Osteoblast (primary cell): Measurements from ENCODE around the gene NSMCE4A. TPM values are rescaled to one million over a fixed set of nuclear protein-coding genes. Genes with fewer than 3 reads are reported as not detected.

ENCODE experiments used
- DNase-seq: peaks from one replicate; pipeline ENCODE4 v3.0.0; 2011; ENCODE audit warnings: low spot score, mixed read lengths; ENCODE audit not compliant: insufficient read length; ENCODE audit errors: missing footprints
- H2AFZ ChIP-seq: 2 replicates; pipeline ENCODE4 v1.6.0; 2011; ENCODE audit warnings: mild to moderate bottlenecking, low read length
- H3K27ac ChIP-seq: 2 replicates; pipeline ENCODE4 v1.5.1; 2011; ENCODE audit warnings: mild to moderate bottlenecking, low read depth, low read length, moderate library complexity
- H3K27me3 ChIP-seq: 2 replicates; pipeline ENCODE4 v1.6.0; 2012; ENCODE audit warnings: mild to moderate bottlenecking, control low read depth, inconsistent platforms, low read length, moderate library complexity; ENCODE audit not compliant: insufficient read depth
- H3K36me3 ChIP-seq: 2 replicates; pipeline ENCODE4 v1.5.1; 2011; ENCODE audit warnings: mild to moderate bottlenecking, low read length, control low read depth, moderate library complexity; ENCODE audit not compliant: insufficient read depth
- H3K4me1 ChIP-seq: 2 replicates; pipeline ENCODE4 v1.5.1; 2011; ENCODE audit warnings: mild to moderate bottlenecking, low read length, control low read depth, moderate library complexity; ENCODE audit not compliant: insufficient read depth
- H3K4me2 ChIP-seq: 2 replicates; pipeline ENCODE4 v1.6.0; 2011; ENCODE audit warnings: mild to moderate bottlenecking, low read length; ENCODE audit not compliant: insufficient read depth
- H3K4me3 ChIP-seq: fragments of 200-600 bp; sonication (generic); 3 replicates; pipeline ENCODE4 v1.5.1; 2012; ENCODE audit warnings: mild to moderate bottlenecking, low read length, inconsistent platforms; ENCODE audit not compliant: insufficient read depth
- H3K79me2 ChIP-seq: 2 replicates; pipeline ENCODE4 v1.6.0; 2012; ENCODE audit warnings: mild to moderate bottlenecking, low read length, control low read depth, inconsistent platforms; ENCODE audit not compliant: insufficient read depth
- H3K9me3 ChIP-seq: 2 replicates; pipeline ENCODE4 v1.5.1; 2011; ENCODE audit warnings: low read depth, low read length, control low read depth
- H4K20me1 ChIP-seq: 2 replicates; pipeline ENCODE4 v1.6.0; 2012; ENCODE audit warnings: mild to moderate bottlenecking, low read length, control low read depth; ENCODE audit not compliant: insufficient read depth
- total RNA-seq: library from RNA; depleted of rRNA; stranded (reverse); fragments of >200 nt; gene quantifications from 2 replicates; pipeline ENCODE4 v1.2.3, GENCODE V29; 2012
- TF ChIP-seq, protein P1 (sequence below): IDR thresholded peaks from 2 replicates; pipeline ENCODE4 v1.5.1; 2011; ENCODE audit warnings: mild to moderate bottlenecking, low read depth, low read length, moderate library complexity; ENCODE audit errors: extremely low read depth

Gene NSMCE4A
- total RNA-seq, 1 donor, result 25.7 TPM

DNA sequence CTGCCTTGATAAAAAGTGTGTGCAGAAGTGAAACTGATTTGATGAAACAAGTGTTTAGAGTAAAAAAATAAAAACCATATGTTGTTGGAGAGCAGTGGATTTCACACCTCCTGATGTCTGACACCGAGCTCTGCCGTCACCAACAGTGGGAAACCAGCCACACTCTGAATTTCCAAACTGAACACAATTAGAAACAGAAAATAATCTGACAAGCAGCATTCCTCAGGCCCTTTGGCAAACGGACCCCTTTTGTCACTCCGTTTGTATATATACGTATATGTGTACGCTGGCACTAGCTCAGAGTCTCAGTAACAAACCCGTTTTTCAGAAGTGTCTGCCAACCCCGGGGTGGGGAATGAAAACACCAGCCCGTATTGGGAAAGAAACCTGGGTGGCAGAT lies 46.4 kb upstream of the NSMCE4A start:
- Histone ChIP-seq H3K27ac (no peak overlapping the region), H4K20me1 (no peaks in the 10 kb centered on the region), H3K79me2 (no peaks in the 10 kb centered on the region), H3K9me3 (no peaks in the 10 kb centered on the region), H3K36me3 (no peaks in the 10 kb centered on the region), H3K4me2 (no peak overlapping the region), H3K27me3 (peaks cover 39% of the 10 kb centered on the region), H3K4me3 (no peak overlapping the region), H2AFZ (no peak overlapping the region), H3K4me1 (no peaks in the 10 kb centered on the region)
- no peak for DNase-seq
- TF ChIP-seq, protein P1, sequence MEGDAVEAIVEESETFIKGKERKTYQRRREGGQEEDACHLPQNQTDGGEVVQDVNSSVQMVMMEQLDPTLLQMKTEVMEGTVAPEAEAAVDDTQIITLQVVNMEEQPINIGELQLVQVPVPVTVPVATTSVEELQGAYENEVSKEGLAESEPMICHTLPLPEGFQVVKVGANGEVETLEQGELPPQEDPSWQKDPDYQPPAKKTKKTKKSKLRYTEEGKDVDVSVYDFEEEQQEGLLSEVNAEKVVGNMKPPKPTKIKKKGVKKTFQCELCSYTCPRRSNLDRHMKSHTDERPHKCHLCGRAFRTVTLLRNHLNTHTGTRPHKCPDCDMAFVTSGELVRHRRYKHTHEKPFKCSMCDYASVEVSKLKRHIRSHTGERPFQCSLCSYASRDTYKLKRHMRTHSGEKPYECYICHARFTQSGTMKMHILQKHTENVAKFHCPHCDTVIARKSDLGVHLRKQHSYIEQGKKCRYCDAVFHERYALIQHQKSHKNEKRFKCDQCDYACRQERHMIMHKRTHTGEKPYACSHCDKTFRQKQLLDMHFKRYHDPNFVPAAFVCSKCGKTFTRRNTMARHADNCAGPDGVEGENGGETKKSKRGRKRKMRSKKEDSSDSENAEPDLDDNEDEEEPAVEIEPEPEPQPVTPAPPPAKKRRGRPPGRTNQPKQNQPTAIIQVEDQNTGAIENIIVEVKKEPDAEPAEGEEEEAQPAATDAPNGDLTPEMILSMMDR, result no peak

DNA sequence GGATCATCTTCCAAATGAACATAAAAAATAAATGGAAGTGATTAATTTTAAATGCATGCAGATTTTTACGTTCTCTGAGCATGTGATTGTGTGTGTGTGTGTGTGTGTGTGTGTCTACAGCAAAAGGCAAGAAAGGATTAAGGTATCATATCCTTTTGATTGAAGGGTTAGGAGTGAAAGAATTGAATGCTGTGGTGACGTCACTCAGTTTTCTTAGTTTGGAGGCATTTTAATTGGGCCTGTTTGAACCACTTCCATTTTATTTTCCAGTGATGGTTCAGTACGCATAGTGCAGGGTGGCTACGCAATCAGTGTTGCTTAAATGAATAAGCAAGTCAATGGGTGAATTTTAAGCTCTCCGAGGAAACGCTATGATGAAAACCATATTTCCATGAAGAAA lies 45.2 kb upstream of the NSMCE4A start:
- H2AFZ ChIP-seq, result no peak overlapping the region
- no peak for DNase-seq
- H3K4me1 ChIP-seq, result no peaks in the 10 kb centered on the region
- H4K20me1 ChIP-seq, result no peaks in the 10 kb centered on the region
- TF ChIP-seq, protein P1, result no peak
- H3K79me2 ChIP-seq, result no peaks in the 10 kb centered on the region
- H3K9me3 ChIP-seq, result no peaks in the 10 kb centered on the region
- H3K4me2 ChIP-seq, result no peak overlapping the region
- H3K36me3 ChIP-seq, result no peaks in the 10 kb centered on the region
- no peak overlapping the region for H3K4me3 ChIP-seq
- no peak overlapping the region for H3K27ac ChIP-seq
- peaks cover 39% of the 10 kb centered on the region for H3K27me3 ChIP-seq

DNA sequence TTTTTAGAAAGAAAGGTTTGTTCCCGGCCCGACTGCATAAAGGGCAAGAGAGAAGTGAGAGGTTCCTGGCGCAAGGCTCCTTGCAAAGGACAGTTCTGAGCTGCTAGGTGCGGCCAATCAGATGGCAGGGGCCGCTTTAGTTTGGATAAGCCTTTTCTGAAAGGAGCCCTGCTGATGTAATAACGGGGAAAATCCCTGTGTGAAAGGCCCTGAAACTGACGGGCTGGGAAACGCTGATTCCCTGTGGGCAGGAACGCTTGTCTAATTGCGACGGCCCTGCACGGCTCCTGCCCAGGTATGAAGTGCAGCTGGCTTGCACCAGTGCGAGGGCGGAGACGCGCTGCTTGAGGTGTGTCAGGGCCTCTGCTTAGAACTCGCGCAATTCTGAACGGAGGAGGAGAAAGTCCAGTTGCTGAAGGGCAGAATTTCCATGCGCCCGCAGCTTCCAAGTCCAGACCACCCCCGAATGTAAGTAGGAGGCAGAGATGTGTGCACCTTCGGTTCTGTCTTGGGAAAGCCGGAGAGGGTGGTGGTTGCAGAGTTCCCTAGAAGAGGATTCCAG lies 44.5 kb upstream of the NSMCE4A start:
- H4K20me1 ChIP-seq, result no peaks in the 10 kb centered on the region
- DNase-seq, result no peak
- no peak overlapping the region for H3K27ac ChIP-seq
- peaks cover 39% of the 10 kb centered on the region for H3K27me3 ChIP-seq
- H3K4me2 ChIP-seq, result no peak overlapping the region
- no peaks in the 10 kb centered on the region for H3K9me3 ChIP-seq
- no peaks in the 10 kb centered on the region for H3K79me2 ChIP-seq
- TF ChIP-seq, protein P1, result no peak
- H3K36me3 ChIP-seq, result no peaks in the 10 kb centered on the region
- no peaks in the 10 kb centered on the region for H3K4me1 ChIP-seq
- H3K4me3 ChIP-seq, result no peak overlapping the region
- H2AFZ ChIP-seq, result no peak overlapping the region

DNA sequence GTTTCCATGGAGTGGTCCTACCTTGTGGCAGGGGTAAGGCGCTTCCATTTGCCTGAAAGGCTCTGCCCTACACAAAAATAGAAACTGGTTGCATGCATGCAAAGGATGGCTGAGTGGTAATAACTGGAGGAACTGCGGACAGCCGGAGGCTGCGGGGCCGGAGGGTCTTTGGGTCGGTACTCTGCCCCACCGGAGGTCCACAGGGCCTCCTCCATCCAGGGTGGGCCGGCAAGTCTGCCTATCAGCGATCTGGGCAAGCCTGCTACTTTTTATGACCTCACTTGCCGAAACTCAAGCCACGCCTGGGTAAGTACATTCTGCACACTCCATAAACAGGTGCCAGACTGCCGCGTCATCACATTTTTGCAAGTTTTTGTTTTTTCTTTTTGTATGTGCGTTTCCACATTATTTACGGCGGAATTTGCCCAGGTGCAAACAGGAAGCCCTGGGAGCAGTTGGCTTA lies 44.0 kb upstream of the NSMCE4A start:
- H3K79me2 ChIP-seq, result no peaks in the 10 kb centered on the region
- peaks cover 39% of the 10 kb centered on the region for H3K27me3 ChIP-seq
- H3K27ac ChIP-seq, result no peak overlapping the region
- H3K9me3 ChIP-seq, result no peaks in the 10 kb centered on the region
- H3K4me2 ChIP-seq, result no peak overlapping the region
- no peak overlapping the region for H2AFZ ChIP-seq
- H3K4me3 ChIP-seq, result no peak overlapping the region
- no peaks in the 10 kb centered on the region for H3K36me3 ChIP-seq
- TF ChIP-seq, protein P1, result no peak
- H4K20me1 ChIP-seq, result no peaks in the 10 kb centered on the region
- DNase-seq, result no peak
- no peaks in the 10 kb centered on the region for H3K4me1 ChIP-seq
